ENCODE results near the gene LRRC37B. TPM values are rescaled to one million over a fixed set of nuclear protein-coding genes. Genes with fewer than 3 reads are reported as not detected.
"Not testable (repeated sequence)": the region's sequence is repeated elsewhere in the genome, so short reads cannot be mapped to it uniquely, and the experiment has no call there.

Gene LRRC37B
- total and polyA plus RNA-seq, 7 donors = 1.5 to 6.5 (median 2.9) TPM

- H3K27ac ChIP-seq = no peak overlapping the region
- H3K4me1 ChIP-seq = peaks cover 18% of the 10 kb centered on the region
- WGBS, 3 donors = 65 to 81% (median 71%) methylated on average over 7 of the region's 7 CpGs
Measured at GRCh38 chr17:32021615-32021955, 14.4 kb downstream of the LRRC37B start.

GRCh38 chr17:32022554-32022953 is 15.4 kb downstream of the LRRC37B start:
- DNase-seq; H3K27ac ChIP-seq; H3K9me3 ChIP-seq; ATAC-seq; H3K4me3 ChIP-seq; intact Hi-C loops (cut with DNase I); H3K27me3 ChIP-seq (ENCODE audit: insufficient read depth in 3 of 3, low read length in 2 of 3): not testable (repeated sequence)
- peaks cover 0 to 33% of the 10 kb centered on the region in 2 donors for H3K36me3 ChIP-seq (ENCODE audit: insufficient read depth in 1 of 2, low read depth in 1 of 2)
- WGBS, 3 donors = 94 to 96% (median 94%) methylated on average over 3 to 4 of the region's 5 CpGs
- H3K4me1 ChIP-seq = peaks cover 15% of the 10 kb centered on the region

More at GRCh38 chr17:32021615-32021955, 14.4 kb downstream of the LRRC37B start:
- TF ChIP-seq CTCF (IDR thresholded peaks at IDR 0.05) = no peak
- ATAC-seq (no peak), DNase-seq (no peak)
- H3K9me3 ChIP-seq = no peaks in the 10 kb centered on the region
- no peak overlapping the region for H3K4me3 ChIP-seq
- H3K27me3 ChIP-seq (ENCODE audit: insufficient read depth in 3 of 3, low read length in 2 of 3) = no peaks in the 10 kb centered on the region
- intact Hi-C loops (cut with DNase I) = no loop called here
- peaks cover 0 to 33% of the 10 kb centered on the region in 2 donors for H3K36me3 ChIP-seq (ENCODE audit: insufficient read depth in 1 of 2, low read depth in 1 of 2)

GRCh38 chr17:32027271-32027670 is 20.1 kb downstream of the LRRC37B start:
- H3K4me3 ChIP-seq; H3K9me3 ChIP-seq; ATAC-seq; H3K4me1 ChIP-seq; H3K27me3 ChIP-seq (ENCODE audit: insufficient read depth in 3 of 3, low read length in 2 of 3); H3K27ac ChIP-seq; intact Hi-C loops (cut with DNase I); DNase-seq: not testable (repeated sequence)
- WGBS, 3 donors = 95 to 97% (median 95%) methylated on average over 4 of the region's 4 CpGs
- peaks cover 0 to 11% of the 10 kb centered on the region in 2 donors for H3K36me3 ChIP-seq (ENCODE audit: insufficient read depth in 1 of 2, low read depth in 1 of 2)

- no peak for ATAC-seq
Measured at GRCh38 chr17:32033223-32033622, 26.0 kb downstream of the LRRC37B start.

GRCh38 chr17:32033812-32034211 is 26.6 kb downstream of the LRRC37B start:
- intact Hi-C loops (cut with DNase I); H3K9me3 ChIP-seq; ATAC-seq; H3K4me1 ChIP-seq; H3K4me3 ChIP-seq; H3K27me3 ChIP-seq (ENCODE audit: insufficient read depth in 3 of 3, low read length in 2 of 3); DNase-seq; H3K27ac ChIP-seq: not testable (repeated sequence)
- H3K36me3 ChIP-seq (ENCODE audit: insufficient read depth in 1 of 2, low read depth in 1 of 2) = peaks cover 0 to 57% of the 10 kb centered on the region in 2 donors
- WGBS, 3 donors = 76 to 83% (median 81%) methylated on average over 1 of the region's 1 CpG

More at GRCh38 chr17:32033223-32033622, 26.0 kb downstream of the LRRC37B start:
- 98 to 100% (median 100%) methylated on average over 2 of the region's 2 CpGs for WGBS, 3 donors
- no peak for DNase-seq
- TF ChIP-seq CTCF (IDR thresholded peaks at IDR 0.05) = no peak
- H3K36me3 ChIP-seq (ENCODE audit: insufficient read depth in 1 of 2, low read depth in 1 of 2) = peaks cover 0 to 53% of the 10 kb centered on the region in 2 donors
- H3K4me3 ChIP-seq = no peak overlapping the region
- no peaks in the 10 kb centered on the region for H3K27me3 ChIP-seq (ENCODE audit: insufficient read depth in 3 of 3, low read length in 2 of 3)
- no peaks in the 10 kb centered on the region for H3K9me3 ChIP-seq
- no peaks in the 10 kb centered on the region for H3K4me1 ChIP-seq
- intact Hi-C loops (cut with DNase I) = no loop called here
- no peak overlapping the region for H3K27ac ChIP-seq

GRCh38 chr17:32040246-32040645 is 33.1 kb downstream of the LRRC37B start:
- H3K27me3 ChIP-seq (ENCODE audit: insufficient read depth in 3 of 3, low read length in 2 of 3); H3K4me1 ChIP-seq; intact Hi-C loops (cut with DNase I); DNase-seq; H3K27ac ChIP-seq; H3K9me3 ChIP-seq; ATAC-seq; H3K4me3 ChIP-seq: not testable (repeated sequence)
- H3K36me3 ChIP-seq (ENCODE audit: insufficient read depth in 1 of 2, low read depth in 1 of 2) = peaks cover 0 to 55% of the 10 kb centered on the region in 2 donors
- 92 to 94% (median 93%) methylated on average over 17 of the region's 17 CpGs for WGBS, 3 donors

GRCh38 chr17:32041306-32041875 is 34.2 kb downstream of the LRRC37B start:
- H3K36me3 ChIP-seq (ENCODE audit: insufficient read depth in 1 of 2, low read depth in 1 of 2) = peaks cover 0 to 43% of the 10 kb centered on the region in 2 donors
- H3K9me3 ChIP-seq; H3K4me3 ChIP-seq; DNase-seq; H3K4me1 ChIP-seq; intact Hi-C loops (cut with DNase I); ATAC-seq; H3K27me3 ChIP-seq (ENCODE audit: insufficient read depth in 3 of 3, low read length in 2 of 3); H3K27ac ChIP-seq: not testable (repeated sequence)
- WGBS, 3 donors = 93 to 98% (median 96%) methylated on average over 16 to 19 of the region's 19 CpGs

- peak in 1 of 4 donors; percentile 13 for ATAC-seq
- peaks cover 0 to 35% of the 10 kb centered on the region in 2 donors for H3K36me3 ChIP-seq (ENCODE audit: insufficient read depth in 1 of 2, low read depth in 1 of 2)
- DNase-seq; H3K4me3 ChIP-seq; H3K9me3 ChIP-seq; H3K4me1 ChIP-seq; H3K27me3 ChIP-seq (ENCODE audit: insufficient read depth in 3 of 3, low read length in 2 of 3); H3K27ac ChIP-seq; intact Hi-C loops (cut with DNase I): not testable (repeated sequence)
- WGBS, 3 donors = 85 to 95% (median 90%) methylated on average over 5 to 10 of the region's 11 CpGs
Measured at GRCh38 chr17:32042266-32042665, 35.1 kb downstream of the LRRC37B start.

GRCh38 chr17:32045611-32046010 is 38.4 kb downstream of the LRRC37B start:
- H3K4me1 ChIP-seq; H3K27ac ChIP-seq; H3K9me3 ChIP-seq; ATAC-seq; H3K27me3 ChIP-seq (ENCODE audit: insufficient read depth in 3 of 3, low read length in 2 of 3); H3K4me3 ChIP-seq; DNase-seq; intact Hi-C loops (cut with DNase I): not testable (repeated sequence)
- peaks cover 0 to 30% of the 10 kb centered on the region in 2 donors for H3K36me3 ChIP-seq (ENCODE audit: insufficient read depth in 1 of 2, low read depth in 1 of 2)
- 81 to 86% (median 84%) methylated on average over 3 of the region's 3 CpGs for WGBS, 3 donors

- WGBS, 3 donors = 94 to 99% (median 95%) methylated on average over 6 of the region's 6 CpGs
- H3K27me3 ChIP-seq (ENCODE audit: insufficient read depth in 3 of 3, low read length in 2 of 3); H3K4me3 ChIP-seq; ATAC-seq; intact Hi-C loops (cut with DNase I); DNase-seq; H3K4me1 ChIP-seq; H3K27ac ChIP-seq; H3K9me3 ChIP-seq: not testable (repeated sequence)
- H3K36me3 ChIP-seq (ENCODE audit: insufficient read depth in 1 of 2, low read depth in 1 of 2) = peaks cover 0 to 21% of the 10 kb centered on the region in 2 donors
Measured at GRCh38 chr17:32047663-32048062, 40.5 kb downstream of the LRRC37B start.

Data from psoas muscle (tissue), 8 donors.